WTC11 (cell line): Measurements from ENCODE around the gene MMP21. TPM values are rescaled to one million over a fixed set of nuclear protein-coding genes. Genes with fewer than 3 reads are reported as not detected.

Experiments used
- ATAC-seq: fragments of 200-7000 bp; cut with Tn5 transposase; 2 replicates; pipeline ENCODE4 v1.10.0; 2021; ENCODE audit warnings: mild to moderate bottlenecking, moderate library complexity
- CTCF ChIA-PET: fragments of 300-600 bp; sonication (Branson Sonifier 250); formaldehyde crosslinking; loops from one replicate; lab custom pipeline; 2021; ENCODE audit warnings: antibody characterized with exemption; lab: Charles Lee
- POLR2A ChIA-PET: fragments of 350-600 bp; sonication (Branson Sonifier 250); formaldehyde crosslinking; loops from one replicate; lab custom pipeline; 2021; ENCODE audit warnings: antibody characterized with exemption; lab: Charles Lee
- DNase-seq: peaks from one replicate; pipeline ENCODE4 v3.0.0; 2021; ENCODE audit warnings: low spot score
- H3K27ac Mint-ChIP-seq: 2 replicates; pipeline ENCODE4 v1.8.0; 2021; ENCODE audit warnings: mixed read lengths
- H3K27me3 Mint-ChIP-seq: 2 replicates; pipeline ENCODE4 v1.8.0; 2021; ENCODE audit warnings: low read depth, mild to moderate bottlenecking, moderate library complexity, mixed read lengths
- H3K36me3 Mint-ChIP-seq: 2 replicates; pipeline ENCODE4 v1.8.0; 2021; ENCODE audit warnings: mixed read lengths
- H3K4me1 Mint-ChIP-seq: 2 replicates; pipeline ENCODE4 v1.8.0; 2022; ENCODE audit warnings: mixed read lengths
- H3K4me3 Mint-ChIP-seq: 2 replicates; pipeline ENCODE4 v1.8.0; 2021; ENCODE audit warnings: mild to moderate bottlenecking, moderate library complexity, mixed read lengths
- H3K9me3 Mint-ChIP-seq: 2 replicates; pipeline ENCODE4 v1.8.0; 2021; ENCODE audit warnings: mixed read lengths
- CBFB ChIP-seq: sonication (generic); formaldehyde crosslinking; IDR thresholded peaks from 2 replicates; pipeline ENCODE4 v1.8.1; 2022; ENCODE audit warnings: mild to moderate bottlenecking, low read depth, missing genetic modification reagents
- FOXP1 ChIP-seq: sonication (generic); formaldehyde crosslinking; IDR thresholded peaks from 2 replicates; pipeline ENCODE4 v1.8.0; 2022; ENCODE audit warnings: missing genetic modification reagents, mild to moderate bottlenecking, moderate library complexity, borderline replicate concordance
- IRF2 ChIP-seq: sonication (generic); formaldehyde crosslinking; IDR thresholded peaks from 2 replicates; pipeline ENCODE4 v1.8.0; 2022; ENCODE audit warnings: low read depth, missing genetic modification reagents, borderline replicate concordance
- MYBL2 ChIP-seq: sonication (generic); formaldehyde crosslinking; IDR thresholded peaks from 2 replicates; pipeline ENCODE4 v1.8.1; 2023; ENCODE audit warnings: mild to moderate bottlenecking, moderate library complexity, missing genetic modification reagents
- NR2C2 ChIP-seq: sonication (generic); formaldehyde crosslinking; IDR thresholded peaks from 2 replicates; pipeline ENCODE4 v1.8.0; 2022; ENCODE audit warnings: mild to moderate bottlenecking, missing genetic modification reagents
- PRRX2 ChIP-seq: fragments of 250-450 bp; sonication (Bioruptor Pico); IDR thresholded peaks from 2 replicates; pipeline ENCODE4 v1.8.0; 2021; ENCODE audit warnings: mild to moderate bottlenecking
- TEAD1 ChIP-seq: sonication (generic); formaldehyde crosslinking; IDR thresholded peaks from 2 replicates; pipeline ENCODE4 v1.8.0; 2022; ENCODE audit warnings: mild to moderate bottlenecking, missing genetic modification reagents
- ZNF138 ChIP-seq: sonication (generic); formaldehyde crosslinking; conservative IDR thresholded peaks from 2 replicates; pipeline ENCODE4 v1.8.1; 2022; ENCODE audit warnings: mild to moderate bottlenecking, moderate library complexity, missing genetic modification reagents
- ZNF396 ChIP-seq: fragments of 250-450 bp; sonication (Bioruptor Pico); IDR thresholded peaks from 2 replicates; pipeline ENCODE4 v1.8.0; 2021; ENCODE audit warnings: mild to moderate bottlenecking, moderate library complexity, borderline replicate concordance
- total RNA-seq: library from RNA; stranded (reverse); gene quantifications from 3 replicates; pipeline ENCODE4 v1.2.3, GENCODE V29; 2021
- TF ChIP-seq, protein P1 (sequence below): sonication (generic); formaldehyde crosslinking; IDR thresholded peaks from 2 replicates; pipeline ENCODE4 v1.8.1; 2022; ENCODE audit warnings: mild to moderate bottlenecking, missing genetic modification reagents, moderate library complexity, borderline replicate concordance
- TF ChIP-seq, protein P2 (sequence below): sonication (generic); formaldehyde crosslinking; IDR thresholded peaks from 2 replicates; pipeline ENCODE4 v1.8.0; 2022; ENCODE audit warnings: missing genetic modification reagents
- TF ChIP-seq, protein P3 (sequence below): fragments of 250-450 bp; sonication (Bioruptor Pico); IDR thresholded peaks from 2 replicates; pipeline ENCODE4 v1.8.0; 2021; ENCODE audit warnings: mild to moderate bottlenecking
- TF ChIP-seq, protein P4 (sequence below): fragments of 250-450 bp; sonication (Bioruptor Pico); IDR thresholded peaks from 2 replicates; pipeline ENCODE4 v1.9.0; 2021; ENCODE audit warnings: mild to moderate bottlenecking
- TF ChIP-seq, protein P5 (sequence below): sonication (generic); formaldehyde crosslinking; IDR thresholded peaks from 2 replicates; pipeline ENCODE4 v1.8.1; 2023; ENCODE audit warnings: mild to moderate bottlenecking, moderate library complexity, missing genetic modification reagents
- TF ChIP-seq, protein P6 (sequence below): sonication (generic); formaldehyde crosslinking; IDR thresholded peaks from 2 replicates; pipeline ENCODE4 v1.8.1; 2022; ENCODE audit warnings: low read depth, missing genetic modification reagents, borderline replicate concordance
- TF ChIP-seq, protein P7 (sequence below): sonication (generic); formaldehyde crosslinking; IDR thresholded peaks from 2 replicates; pipeline ENCODE4 v1.8.1; 2023; ENCODE audit warnings: mild to moderate bottlenecking, missing genetic modification reagents
- TF ChIP-seq, protein P8 (sequence below): sonication (generic); formaldehyde crosslinking; conservative IDR thresholded peaks from 2 replicates; pipeline ENCODE4 v1.8.1; 2022; ENCODE audit warnings: mild to moderate bottlenecking, missing genetic modification reagents

MMP21 gene
- total RNA-seq, 1 experiment from 2014 or later = not detected

DNA sequence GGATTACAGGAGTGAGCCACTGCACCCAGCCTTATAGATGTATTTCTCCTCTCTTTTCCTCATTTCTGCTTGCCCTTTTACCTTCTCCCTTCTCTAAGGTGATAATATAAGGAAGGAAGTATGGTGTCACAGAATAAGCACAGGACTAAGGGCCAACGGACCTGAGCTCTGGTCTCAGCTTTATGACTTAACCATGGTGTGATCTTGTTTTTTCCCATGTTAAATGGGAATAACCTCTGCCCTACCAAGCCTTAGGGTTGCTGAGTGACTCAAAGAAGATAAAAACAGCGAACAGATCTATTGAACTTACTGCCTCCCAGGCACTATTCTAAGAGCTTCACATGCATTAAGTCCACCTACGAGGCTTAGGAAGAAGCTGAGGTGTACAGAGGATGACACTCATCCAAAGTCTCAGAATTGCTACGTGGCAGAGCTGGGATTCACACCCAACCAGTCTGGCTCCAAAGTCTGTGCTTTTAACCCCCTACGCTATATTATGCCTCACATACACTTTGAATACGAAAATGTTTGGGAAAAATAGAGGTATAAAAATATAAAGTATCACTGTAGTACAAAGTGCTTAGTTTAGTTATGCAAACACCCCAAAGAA, 41.8 kb upstream of the MMP21 start:
- peaks cover 12% of the 10 kb centered on the region; the same call in 1 of the 2 replicates for H3K36me3 Mint-ChIP-seq
- no peak for DNase-seq
- no peak overlapping the region for H3K27ac Mint-ChIP-seq
- H3K27me3 Mint-ChIP-seq = no peaks in the 10 kb centered on the region
- ATAC-seq = no peak
- H3K9me3 Mint-ChIP-seq = no peaks in the 10 kb centered on the region
- TF ChIP-seq, protein P1, sequence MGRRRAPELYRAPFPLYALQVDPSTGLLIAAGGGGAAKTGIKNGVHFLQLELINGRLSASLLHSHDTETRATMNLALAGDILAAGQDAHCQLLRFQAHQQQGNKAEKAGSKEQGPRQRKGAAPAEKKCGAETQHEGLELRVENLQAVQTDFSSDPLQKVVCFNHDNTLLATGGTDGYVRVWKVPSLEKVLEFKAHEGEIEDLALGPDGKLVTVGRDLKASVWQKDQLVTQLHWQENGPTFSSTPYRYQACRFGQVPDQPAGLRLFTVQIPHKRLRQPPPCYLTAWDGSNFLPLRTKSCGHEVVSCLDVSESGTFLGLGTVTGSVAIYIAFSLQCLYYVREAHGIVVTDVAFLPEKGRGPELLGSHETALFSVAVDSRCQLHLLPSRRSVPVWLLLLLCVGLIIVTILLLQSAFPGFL (CRISPR knock-in tag) = no peak
- TF ChIP-seq, protein P2, sequence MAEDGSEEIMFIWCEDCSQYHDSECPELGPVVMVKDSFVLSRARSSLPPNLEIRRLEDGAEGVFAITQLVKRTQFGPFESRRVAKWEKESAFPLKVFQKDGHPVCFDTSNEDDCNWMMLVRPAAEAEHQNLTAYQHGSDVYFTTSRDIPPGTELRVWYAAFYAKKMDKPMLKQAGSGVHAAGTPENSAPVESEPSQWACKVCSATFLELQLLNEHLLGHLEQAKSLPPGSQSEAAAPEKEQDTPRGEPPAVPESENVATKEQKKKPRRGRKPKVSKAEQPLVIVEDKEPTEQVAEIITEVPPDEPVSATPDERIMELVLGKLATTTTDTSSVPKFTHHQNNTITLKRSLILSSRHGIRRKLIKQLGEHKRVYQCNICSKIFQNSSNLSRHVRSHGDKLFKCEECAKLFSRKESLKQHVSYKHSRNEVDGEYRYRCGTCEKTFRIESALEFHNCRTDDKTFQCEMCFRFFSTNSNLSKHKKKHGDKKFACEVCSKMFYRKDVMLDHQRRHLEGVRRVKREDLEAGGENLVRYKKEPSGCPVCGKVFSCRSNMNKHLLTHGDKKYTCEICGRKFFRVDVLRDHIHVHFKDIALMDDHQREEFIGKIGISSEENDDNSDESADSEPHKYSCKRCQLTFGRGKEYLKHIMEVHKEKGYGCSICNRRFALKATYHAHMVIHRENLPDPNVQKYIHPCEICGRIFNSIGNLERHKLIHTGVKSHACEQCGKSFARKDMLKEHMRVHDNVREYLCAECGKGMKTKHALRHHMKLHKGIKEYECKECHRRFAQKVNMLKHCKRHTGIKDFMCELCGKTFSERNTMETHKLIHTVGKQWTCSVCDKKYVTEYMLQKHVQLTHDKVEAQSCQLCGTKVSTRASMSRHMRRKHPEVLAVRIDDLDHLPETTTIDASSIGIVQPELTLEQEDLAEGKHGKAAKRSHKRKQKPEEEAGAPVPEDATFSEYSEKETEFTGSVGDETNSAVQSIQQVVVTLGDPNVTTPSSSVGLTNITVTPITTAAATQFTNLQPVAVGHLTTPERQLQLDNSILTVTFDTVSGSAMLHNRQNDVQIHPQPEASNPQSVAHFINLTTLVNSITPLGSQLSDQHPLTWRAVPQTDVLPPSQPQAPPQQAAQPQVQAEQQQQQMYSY = no peak
- TF ChIP-seq, protein P3, sequence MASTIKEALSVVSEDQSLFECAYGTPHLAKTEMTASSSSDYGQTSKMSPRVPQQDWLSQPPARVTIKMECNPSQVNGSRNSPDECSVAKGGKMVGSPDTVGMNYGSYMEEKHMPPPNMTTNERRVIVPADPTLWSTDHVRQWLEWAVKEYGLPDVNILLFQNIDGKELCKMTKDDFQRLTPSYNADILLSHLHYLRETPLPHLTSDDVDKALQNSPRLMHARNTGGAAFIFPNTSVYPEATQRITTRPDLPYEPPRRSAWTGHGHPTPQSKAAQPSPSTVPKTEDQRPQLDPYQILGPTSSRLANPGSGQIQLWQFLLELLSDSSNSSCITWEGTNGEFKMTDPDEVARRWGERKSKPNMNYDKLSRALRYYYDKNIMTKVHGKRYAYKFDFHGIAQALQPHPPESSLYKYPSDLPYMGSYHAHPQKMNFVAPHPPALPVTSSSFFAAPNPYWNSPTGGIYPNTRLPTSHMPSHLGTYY = no peak
- TF ChIP-seq, protein P4, sequence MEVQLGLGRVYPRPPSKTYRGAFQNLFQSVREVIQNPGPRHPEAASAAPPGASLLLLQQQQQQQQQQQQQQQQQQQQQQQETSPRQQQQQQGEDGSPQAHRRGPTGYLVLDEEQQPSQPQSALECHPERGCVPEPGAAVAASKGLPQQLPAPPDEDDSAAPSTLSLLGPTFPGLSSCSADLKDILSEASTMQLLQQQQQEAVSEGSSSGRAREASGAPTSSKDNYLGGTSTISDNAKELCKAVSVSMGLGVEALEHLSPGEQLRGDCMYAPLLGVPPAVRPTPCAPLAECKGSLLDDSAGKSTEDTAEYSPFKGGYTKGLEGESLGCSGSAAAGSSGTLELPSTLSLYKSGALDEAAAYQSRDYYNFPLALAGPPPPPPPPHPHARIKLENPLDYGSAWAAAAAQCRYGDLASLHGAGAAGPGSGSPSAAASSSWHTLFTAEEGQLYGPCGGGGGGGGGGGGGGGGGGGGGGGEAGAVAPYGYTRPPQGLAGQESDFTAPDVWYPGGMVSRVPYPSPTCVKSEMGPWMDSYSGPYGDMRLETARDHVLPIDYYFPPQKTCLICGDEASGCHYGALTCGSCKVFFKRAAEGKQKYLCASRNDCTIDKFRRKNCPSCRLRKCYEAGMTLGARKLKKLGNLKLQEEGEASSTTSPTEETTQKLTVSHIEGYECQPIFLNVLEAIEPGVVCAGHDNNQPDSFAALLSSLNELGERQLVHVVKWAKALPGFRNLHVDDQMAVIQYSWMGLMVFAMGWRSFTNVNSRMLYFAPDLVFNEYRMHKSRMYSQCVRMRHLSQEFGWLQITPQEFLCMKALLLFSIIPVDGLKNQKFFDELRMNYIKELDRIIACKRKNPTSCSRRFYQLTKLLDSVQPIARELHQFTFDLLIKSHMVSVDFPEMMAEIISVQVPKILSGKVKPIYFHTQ (CRISPR knock-in tag) = no peak
- TF ChIP-seq ZNF138 (CRISPR knock-in tag) (no peak), ZNF396 (no peak), IRF2 (CRISPR knock-in tag) (no peak), MYBL2 (CRISPR knock-in tag) (no peak)
- H3K4me1 Mint-ChIP-seq = peaks cover 4% of the 10 kb centered on the region
- ChIA-PET POLR2A (no interaction called here), CTCF (interaction anchor here (0.6 kb wide), 1 partner anchor 962 kb away, joined by 3 read pairs; no protein-coding TSS in a partner anchor)
- H3K4me3 Mint-ChIP-seq = no peak overlapping the region

DNA sequence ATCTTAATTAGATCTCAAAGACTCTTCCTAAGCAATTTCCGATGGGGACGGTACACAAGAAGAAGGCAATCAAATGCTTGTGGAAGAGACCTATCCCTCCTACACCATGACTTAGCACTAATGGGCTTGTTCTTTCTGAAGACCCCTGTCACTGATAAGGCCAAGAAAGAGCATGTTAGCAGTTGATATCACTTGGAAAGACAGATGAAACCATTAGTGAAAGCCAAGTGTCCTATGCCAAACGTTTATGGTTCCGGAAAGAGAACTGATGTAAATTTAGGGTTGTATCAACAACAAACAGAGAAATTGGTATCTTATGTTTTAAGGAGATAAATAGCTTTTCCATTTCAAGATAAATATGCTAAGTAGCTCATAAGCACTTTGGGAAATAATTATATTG, 40.9 kb upstream of the MMP21 start:
- DNase-seq (no peak), ATAC-seq (no peak)
- ChIA-PET CTCF (no interaction called here), POLR2A (no interaction called here)
- no peaks in the 10 kb centered on the region for H3K27me3 Mint-ChIP-seq
- no peaks in the 10 kb centered on the region for H3K9me3 Mint-ChIP-seq
- no peak overlapping the region for H3K4me3 Mint-ChIP-seq
- no peaks in the 10 kb centered on the region for H3K4me1 Mint-ChIP-seq
- peaks cover 16% of the 10 kb centered on the region; the same call in 1 of the 2 replicates for H3K36me3 Mint-ChIP-seq
- no peak overlapping the region for H3K27ac Mint-ChIP-seq
- TF ChIP-seq NR2C2 (CRISPR knock-in tag) (no peak), PRRX2 (CRISPR knock-in tag) (no peak), CBFB (CRISPR knock-in tag) (no peak), FOXP1 (no peak), TEAD1 (CRISPR knock-in tag) (no peak)
- TF ChIP-seq, protein P5, sequence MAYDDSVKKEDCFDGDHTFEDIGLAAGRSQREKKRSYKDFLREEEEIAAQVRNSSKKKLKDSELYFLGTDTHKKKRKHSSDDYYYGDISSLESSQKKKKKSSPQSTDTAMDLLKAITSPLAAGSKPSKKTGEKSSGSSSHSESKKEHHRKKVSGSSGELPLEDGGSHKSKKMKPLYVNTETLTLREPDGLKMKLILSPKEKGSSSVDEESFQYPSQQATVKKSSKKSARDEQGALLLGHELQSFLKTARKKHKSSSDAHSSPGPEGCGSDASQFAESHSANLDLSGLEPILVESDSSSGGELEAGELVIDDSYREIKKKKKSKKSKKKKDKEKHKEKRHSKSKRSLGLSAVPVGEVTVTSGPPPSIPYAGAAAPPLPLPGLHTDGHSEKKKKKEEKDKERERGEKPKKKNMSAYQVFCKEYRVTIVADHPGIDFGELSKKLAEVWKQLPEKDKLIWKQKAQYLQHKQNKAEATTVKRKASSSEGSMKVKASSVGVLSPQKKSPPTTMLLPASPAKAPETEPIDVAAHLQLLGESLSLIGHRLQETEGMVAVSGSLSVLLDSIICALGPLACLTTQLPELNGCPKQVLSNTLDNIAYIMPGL (CRISPR knock-in tag) = no peak
- TF ChIP-seq, protein P6, sequence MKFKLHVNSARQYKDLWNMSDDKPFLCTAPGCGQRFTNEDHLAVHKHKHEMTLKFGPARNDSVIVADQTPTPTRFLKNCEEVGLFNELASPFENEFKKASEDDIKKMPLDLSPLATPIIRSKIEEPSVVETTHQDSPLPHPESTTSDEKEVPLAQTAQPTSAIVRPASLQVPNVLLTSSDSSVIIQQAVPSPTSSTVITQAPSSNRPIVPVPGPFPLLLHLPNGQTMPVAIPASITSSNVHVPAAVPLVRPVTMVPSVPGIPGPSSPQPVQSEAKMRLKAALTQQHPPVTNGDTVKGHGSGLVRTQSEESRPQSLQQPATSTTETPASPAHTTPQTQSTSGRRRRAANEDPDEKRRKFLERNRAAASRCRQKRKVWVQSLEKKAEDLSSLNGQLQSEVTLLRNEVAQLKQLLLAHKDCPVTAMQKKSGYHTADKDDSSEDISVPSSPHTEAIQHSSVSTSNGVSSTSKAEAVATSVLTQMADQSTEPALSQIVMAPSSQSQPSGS (CRISPR knock-in tag) = no peak
- TF ChIP-seq, protein P7, sequence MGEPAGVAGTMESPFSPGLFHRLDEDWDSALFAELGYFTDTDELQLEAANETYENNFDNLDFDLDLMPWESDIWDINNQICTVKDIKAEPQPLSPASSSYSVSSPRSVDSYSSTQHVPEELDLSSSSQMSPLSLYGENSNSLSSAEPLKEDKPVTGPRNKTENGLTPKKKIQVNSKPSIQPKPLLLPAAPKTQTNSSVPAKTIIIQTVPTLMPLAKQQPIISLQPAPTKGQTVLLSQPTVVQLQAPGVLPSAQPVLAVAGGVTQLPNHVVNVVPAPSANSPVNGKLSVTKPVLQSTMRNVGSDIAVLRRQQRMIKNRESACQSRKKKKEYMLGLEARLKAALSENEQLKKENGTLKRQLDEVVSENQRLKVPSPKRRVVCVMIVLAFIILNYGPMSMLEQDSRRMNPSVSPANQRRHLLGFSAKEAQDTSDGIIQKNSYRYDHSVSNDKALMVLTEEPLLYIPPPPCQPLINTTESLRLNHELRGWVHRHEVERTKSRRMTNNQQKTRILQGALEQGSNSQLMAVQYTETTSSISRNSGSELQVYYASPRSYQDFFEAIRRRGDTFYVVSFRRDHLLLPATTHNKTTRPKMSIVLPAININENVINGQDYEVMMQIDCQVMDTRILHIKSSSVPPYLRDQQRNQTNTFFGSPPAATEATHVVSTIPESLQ (CRISPR knock-in tag) = no peak
- TF ChIP-seq, protein P8, sequence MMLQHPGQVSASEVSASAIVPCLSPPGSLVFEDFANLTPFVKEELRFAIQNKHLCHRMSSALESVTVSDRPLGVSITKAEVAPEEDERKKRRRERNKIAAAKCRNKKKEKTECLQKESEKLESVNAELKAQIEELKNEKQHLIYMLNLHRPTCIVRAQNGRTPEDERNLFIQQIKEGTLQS (CRISPR knock-in tag) = no peak
